ENCODE data around the gene CENATAC.
"Not testable (repeated sequence)": the region's sequence is repeated elsewhere in the genome, so short reads cannot be mapped to it uniquely, and the experiment has no call there.

Gene CENATAC

DNA sequence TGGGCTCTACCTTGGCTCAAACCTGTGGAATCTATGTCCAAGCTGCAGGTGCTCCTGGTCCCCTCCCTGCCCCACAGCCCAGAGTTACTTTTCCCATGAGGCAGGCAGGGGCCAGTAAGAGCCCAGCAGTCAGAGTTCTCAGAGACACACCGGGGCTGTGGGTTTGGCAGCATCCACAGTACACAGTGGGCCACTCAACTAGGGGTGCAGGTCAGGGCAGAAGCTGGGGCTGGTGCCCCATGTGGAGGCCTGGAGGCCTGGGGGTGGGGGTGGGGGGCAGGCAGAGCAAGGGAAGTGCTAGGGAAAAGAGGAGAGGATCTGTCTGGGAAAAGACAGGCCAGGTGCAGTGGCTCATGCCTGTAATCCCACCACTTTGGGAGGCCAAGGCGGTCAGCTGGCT is 39.4 kb upstream of the CENATAC start:
- no peak overlapping the region for H3K4me3 ChIP-seq (ENCODE audit: low read depth, low read length)
- TF ChIP-seq, protein P1, sequence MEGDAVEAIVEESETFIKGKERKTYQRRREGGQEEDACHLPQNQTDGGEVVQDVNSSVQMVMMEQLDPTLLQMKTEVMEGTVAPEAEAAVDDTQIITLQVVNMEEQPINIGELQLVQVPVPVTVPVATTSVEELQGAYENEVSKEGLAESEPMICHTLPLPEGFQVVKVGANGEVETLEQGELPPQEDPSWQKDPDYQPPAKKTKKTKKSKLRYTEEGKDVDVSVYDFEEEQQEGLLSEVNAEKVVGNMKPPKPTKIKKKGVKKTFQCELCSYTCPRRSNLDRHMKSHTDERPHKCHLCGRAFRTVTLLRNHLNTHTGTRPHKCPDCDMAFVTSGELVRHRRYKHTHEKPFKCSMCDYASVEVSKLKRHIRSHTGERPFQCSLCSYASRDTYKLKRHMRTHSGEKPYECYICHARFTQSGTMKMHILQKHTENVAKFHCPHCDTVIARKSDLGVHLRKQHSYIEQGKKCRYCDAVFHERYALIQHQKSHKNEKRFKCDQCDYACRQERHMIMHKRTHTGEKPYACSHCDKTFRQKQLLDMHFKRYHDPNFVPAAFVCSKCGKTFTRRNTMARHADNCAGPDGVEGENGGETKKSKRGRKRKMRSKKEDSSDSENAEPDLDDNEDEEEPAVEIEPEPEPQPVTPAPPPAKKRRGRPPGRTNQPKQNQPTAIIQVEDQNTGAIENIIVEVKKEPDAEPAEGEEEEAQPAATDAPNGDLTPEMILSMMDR (IDR thresholded peaks at IDR 0.05; ENCODE audit: borderline replicate concordance, insufficient read depth, low read depth, low read length) = no peak

- no peak overlapping the region for H3K4me3 ChIP-seq (ENCODE audit: low read depth, low read length)
- TF ChIP-seq, protein P1 (IDR thresholded peaks at IDR 0.05; ENCODE audit: borderline replicate concordance, insufficient read depth, low read depth, low read length) = no peak
Observed at GRCh38 chr11:118961189-118961588, 36.7 kb upstream of the CENATAC start.

DNA sequence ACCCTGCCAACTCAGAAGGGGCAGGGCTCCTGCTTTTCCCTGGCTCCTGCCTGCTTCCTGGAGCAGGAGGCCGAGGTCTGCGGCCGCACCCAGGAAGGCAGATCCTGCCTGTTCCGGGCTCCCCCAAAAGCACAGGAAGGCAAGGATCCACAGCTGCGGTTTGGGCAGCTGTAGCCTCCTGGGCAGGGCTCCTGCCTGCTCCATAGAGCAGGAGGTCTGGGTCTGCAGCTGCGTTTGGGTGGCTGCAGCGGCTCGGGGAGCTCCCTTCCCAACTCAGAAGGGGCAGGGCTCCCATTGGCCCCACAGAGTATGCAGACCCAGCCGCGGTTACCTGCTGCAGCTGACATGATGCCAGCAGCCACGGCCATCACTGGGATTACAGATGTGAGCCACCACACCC is 36.3 kb upstream of the CENATAC start:
- TF ChIP-seq, protein P1 (IDR thresholded peaks at IDR 0.05; ENCODE audit: borderline replicate concordance, insufficient read depth, low read depth, low read length) = no peak
- H3K4me3 ChIP-seq (ENCODE audit: low read depth, low read length) = no peak overlapping the region

DNA sequence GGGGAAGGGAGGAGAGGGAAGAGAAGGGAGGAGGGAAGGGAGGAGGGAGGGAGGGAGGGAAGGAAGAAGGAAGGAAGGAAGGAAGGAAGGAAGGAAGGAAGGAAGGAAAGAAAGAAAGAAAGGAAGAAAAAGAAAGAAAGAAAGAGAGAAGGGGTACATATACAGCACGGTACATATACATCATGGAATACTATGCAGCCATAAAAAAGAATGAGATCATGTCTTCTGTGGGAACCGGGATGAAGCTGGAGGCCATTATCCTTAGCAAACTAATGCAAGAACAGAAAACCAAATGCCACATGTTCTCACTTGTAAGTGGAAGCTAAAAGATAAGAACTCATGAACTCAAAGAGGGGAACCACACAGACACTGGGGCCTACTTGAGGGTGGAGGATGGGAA is 28.4 kb upstream of the CENATAC start:
- not testable (repeated sequence) for H3K4me3 ChIP-seq (ENCODE audit: low read depth, low read length)

DNA sequence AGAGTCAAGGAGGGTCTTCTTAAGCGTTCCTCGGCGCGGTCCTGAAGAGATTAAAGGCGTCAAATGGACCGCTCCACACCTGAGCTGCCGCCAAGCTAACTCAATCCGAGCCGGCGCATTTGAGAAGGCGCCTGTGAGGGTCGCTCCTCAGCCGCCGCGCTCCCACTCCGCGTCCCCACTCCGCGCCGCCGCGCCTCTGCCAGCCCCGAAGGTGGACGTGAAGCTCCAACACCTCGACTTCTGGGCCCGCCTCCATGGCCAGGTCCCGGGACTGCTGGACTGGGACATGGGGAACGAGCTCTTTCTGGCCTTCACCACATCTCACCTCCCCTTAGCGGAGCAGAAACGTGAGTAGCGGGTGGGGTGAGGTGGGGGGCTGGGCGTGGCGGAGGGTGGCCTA is 26.3 kb upstream of the CENATAC start, which contains the start of gene FOXR1:
Gene FOXR1 (plus strand): TSS at position 116 of the 400 bp plus-strand sequence. CDS start 171 bp downstream, at position 287.
- no peak within 1 kb of the TSS for H3K4me3 ChIP-seq (ENCODE audit: low read depth, low read length)
- TF ChIP-seq, protein P1 (IDR thresholded peaks at IDR 0.05; ENCODE audit: borderline replicate concordance, insufficient read depth, low read depth, low read length) = no peak

- H3K4me3 ChIP-seq (ENCODE audit: low read depth, low read length) = no peak overlapping the region
- TF ChIP-seq, protein P1 (IDR thresholded peaks at IDR 0.05; ENCODE audit: borderline replicate concordance, insufficient read depth, low read depth, low read length) = no peak
Observed at GRCh38 chr11:118973985-118974384, 24.0 kb upstream of the CENATAC start.

- TF ChIP-seq, protein P1 (IDR thresholded peaks at IDR 0.05; ENCODE audit: borderline replicate concordance, insufficient read depth, low read depth, low read length) = no peak
Observed at GRCh38 chr11:118975771-118976709, 21.9 kb upstream of the CENATAC start.

More at GRCh38 chr11:118975771-118976709, 21.9 kb upstream of the CENATAC start:
- H3K4me3 ChIP-seq (ENCODE audit: low read depth, low read length) = no peak overlapping the region
